GM06990 (cell line): ENCODE measurements around the gene TMEM255B.
"Not testable (repeated sequence)": the region's sequence is repeated elsewhere in the genome, so short reads cannot be mapped to it uniquely, and the experiment has no call there.

Experiments
- DNase-seq: peaks from one replicate; pipeline ENCODE4 v3.0.0-alpha.2; 2011; ENCODE audit not compliant: insufficient read length; ENCODE audit errors: extremely low read depth
- H3K27me3 ChIP-seq: replicated peaks from 2 replicates; pipeline ENCODE4 v1.6.0; 2011; ENCODE audit warnings: low read length; ENCODE audit not compliant: control insufficient read depth, insufficient read depth
- H3K36me3 ChIP-seq: 2 replicates; pipeline ENCODE4 v1.5.1; 2011; ENCODE audit warnings: low read length; ENCODE audit not compliant: control insufficient read depth, insufficient read depth
- H3K4me3 ChIP-seq: replicated peaks from 2 replicates; pipeline ENCODE4 v1.5.1; 2011; ENCODE audit warnings: low read depth, mild to moderate bottlenecking, control low read depth, low read length
- TF ChIP-seq, protein P1 (sequence below): IDR thresholded peaks from 2 replicates; pipeline ENCODE4 v1.5.1; 2011; ENCODE audit warnings: low read length, control low read depth, mild to moderate bottlenecking, inconsistent platforms; ENCODE audit not compliant: insufficient read depth, poor library complexity, severe bottlenecking

Gene TMEM255B

DNA sequence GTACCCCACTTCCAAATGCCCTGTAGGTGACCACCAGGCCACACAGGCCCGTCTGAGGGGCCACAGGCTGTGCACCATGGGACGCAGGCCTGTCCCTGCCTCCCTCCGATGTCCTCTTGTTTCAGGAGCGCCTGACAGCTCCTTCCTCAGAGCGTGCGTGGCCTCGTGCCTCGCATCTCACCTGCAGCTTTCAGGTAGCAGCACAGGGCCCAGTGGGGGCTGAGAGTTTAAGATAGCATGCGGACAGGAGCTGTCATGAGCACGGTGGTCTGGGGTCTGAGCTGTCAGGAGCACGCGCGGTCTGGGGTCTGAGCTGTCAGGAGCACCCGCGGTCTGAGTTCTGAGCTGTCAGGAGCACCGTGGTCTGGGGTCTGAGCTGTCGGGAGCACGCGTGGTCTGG, 64.7 kb downstream of the TMEM255B start:
- Histone ChIP-seq H3K4me3 (no peak overlapping the region), H3K27me3 (no peaks in the 10 kb centered on the region), H3K36me3 (no peaks in the 10 kb centered on the region; the same call in 1 of the 2 replicates)
- TF ChIP-seq, protein P1, sequence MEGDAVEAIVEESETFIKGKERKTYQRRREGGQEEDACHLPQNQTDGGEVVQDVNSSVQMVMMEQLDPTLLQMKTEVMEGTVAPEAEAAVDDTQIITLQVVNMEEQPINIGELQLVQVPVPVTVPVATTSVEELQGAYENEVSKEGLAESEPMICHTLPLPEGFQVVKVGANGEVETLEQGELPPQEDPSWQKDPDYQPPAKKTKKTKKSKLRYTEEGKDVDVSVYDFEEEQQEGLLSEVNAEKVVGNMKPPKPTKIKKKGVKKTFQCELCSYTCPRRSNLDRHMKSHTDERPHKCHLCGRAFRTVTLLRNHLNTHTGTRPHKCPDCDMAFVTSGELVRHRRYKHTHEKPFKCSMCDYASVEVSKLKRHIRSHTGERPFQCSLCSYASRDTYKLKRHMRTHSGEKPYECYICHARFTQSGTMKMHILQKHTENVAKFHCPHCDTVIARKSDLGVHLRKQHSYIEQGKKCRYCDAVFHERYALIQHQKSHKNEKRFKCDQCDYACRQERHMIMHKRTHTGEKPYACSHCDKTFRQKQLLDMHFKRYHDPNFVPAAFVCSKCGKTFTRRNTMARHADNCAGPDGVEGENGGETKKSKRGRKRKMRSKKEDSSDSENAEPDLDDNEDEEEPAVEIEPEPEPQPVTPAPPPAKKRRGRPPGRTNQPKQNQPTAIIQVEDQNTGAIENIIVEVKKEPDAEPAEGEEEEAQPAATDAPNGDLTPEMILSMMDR = no peak
- no peak for DNase-seq

DNA sequence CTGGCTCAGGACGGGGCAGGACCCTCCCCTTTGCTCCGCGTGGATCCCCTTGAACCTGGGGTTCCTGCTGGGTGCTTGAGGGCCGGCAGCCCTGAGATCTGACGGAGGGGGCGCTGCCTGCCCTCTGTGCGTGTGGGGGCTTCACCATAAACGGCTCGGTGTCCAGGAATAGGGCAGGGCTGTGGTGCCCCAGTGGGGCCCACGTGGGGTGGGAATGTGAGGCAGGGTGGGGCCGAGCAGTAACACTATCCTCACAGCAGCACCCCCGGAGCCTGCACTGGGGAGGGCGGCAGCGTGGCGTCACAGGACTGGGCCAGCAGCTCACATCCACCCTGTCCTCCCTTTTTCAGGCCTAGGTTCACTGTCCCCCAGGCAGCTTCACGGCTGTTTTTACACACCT, 66.8 kb downstream of the TMEM255B start:
- Histone ChIP-seq H3K4me3 (no peak overlapping the region), H3K27me3 (no peaks in the 10 kb centered on the region), H3K36me3 (no peaks in the 10 kb centered on the region; the same call in 1 of the 2 replicates)
- TF ChIP-seq, protein P1 = no peak
- DNase-seq = no peak

DNA sequence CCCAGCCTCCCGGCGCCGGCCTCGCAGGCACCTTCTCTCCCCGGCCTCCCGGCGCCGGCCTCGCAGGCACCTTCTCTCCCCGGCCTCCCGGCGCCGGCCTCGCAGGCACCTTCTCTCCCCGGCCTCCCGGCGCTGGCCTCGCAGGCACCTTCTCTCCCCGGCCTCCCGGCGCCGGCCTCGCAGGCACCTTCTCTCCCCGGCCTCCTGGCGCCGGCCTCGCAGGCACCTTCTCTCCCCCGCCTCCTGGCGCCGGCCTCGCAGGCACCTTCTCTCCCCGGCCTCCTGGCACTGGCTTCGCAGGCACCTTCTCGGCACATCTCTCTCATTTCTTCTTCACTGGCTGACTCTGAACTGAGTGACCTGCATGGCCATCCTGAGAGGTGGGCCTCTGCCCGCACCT, 67.4 kb downstream of the TMEM255B start:
- H3K4me3 ChIP-seq, H3K27me3 ChIP-seq, H3K36me3 ChIP-seq, DNase-seq: not testable (repeated sequence)

DNA sequence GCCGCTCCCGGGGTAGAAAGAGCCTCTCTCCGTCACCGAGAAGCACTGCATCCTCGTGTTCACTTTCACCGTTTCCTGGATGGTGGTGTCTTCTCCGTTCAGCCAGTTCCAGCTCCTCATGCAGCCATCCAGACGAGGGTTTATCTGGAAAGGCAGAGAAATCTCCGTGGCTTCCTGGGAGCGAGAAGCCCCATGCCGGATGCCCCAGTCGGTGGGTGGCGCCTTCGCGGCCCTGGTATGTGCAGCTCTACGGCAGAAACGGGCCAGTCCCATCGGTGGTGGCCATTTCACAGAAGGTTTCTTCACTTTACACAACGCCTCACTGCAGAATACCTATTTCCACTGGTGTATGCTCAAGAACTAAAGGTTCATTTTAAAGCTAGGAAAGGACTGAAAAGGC, 68.0 kb downstream of the TMEM255B start:
- H3K36me3 ChIP-seq = no peaks in the 10 kb centered on the region; the same call in 1 of the 2 replicates

DNA sequence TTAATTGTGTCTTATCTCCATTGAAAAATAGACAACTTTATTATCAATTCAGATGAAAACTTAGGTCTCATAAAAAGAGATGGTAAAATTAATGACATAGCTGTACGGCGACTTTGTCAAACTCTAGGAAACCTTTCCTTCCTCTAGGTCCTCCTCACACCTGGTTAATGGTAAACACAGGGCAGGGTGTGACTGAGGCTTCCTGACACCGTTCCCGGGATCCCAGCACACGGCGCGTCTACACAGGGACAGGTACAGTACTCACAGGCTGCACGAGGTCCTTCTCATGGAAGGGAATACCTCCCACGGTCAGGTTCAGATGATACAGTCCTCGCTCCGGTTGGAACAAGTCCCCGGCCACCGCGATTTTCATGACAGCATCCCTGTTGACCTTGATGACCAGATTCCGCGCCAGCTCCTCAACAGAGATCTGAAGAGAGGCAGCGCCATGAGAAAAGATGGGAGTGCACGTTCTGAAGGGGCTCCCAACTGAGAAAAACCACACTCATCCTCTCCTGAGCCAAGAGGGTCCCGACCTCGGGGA, 69.3 kb downstream of the TMEM255B start:
- TF ChIP-seq, protein P1 = no peak

More for the DNA sequence above, 68.0 kb downstream of the TMEM255B start:
- DNase-seq = no peak
- H3K27me3 ChIP-seq = no peaks in the 10 kb centered on the region
- TF ChIP-seq, protein P1 = no peak
- no peak overlapping the region for H3K4me3 ChIP-seq

DNA sequence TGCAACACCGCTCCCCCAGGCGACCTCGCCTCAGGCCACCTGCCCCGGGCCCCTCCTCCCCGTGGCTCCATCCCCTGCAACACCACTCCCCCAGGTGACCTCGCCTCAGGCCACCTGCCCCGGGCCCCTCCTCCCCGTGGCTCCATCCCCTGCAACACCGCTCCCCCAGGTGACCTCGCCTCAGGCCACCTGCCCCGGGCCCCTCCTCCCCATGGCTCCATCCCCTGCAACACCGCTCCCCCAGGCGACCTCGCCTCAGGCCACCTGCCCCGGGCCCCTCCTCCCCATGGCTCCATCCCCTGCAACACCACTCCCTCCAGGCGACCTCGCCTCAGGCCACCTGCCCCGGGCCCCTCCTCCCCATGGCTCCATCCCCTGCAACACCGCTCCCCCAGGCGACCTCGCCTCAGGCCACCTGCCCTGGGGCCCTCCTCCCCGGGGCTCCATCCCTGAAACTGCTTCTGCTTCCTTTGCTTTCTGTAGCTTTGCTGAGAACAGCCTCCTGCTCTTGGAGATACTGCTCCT, 71.5 kb downstream of the TMEM255B start:
- H3K4me3 ChIP-seq, DNase-seq, H3K27me3 ChIP-seq, H3K36me3 ChIP-seq: not testable (repeated sequence)

More for the DNA sequence above, 69.3 kb downstream of the TMEM255B start:
- Histone ChIP-seq H3K4me3 (no peak overlapping the region), H3K27me3 (no peaks in the 10 kb centered on the region), H3K36me3 (no peaks in the 10 kb centered on the region)
- no peak for DNase-seq

DNA sequence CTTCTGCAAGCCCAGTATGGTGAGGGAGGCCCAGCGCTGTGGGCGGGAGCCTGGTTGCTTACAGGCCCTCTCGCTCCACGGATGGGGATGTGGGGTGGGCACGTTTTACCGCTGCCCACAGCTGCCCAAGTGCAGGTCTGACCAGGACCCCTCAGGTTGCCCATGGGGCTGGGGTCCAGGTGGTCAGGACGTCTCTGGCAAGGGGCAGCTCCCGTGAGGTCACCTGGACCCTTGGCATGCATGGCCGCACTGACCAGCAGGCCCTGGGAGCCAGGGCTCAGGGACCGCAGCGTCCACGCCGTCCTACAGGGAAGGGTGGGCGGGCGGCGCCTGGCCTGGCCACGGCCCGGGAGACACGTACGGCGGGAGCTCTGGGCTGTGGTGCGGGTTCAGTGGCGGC, 72.0 kb downstream of the TMEM255B start:
- TF ChIP-seq, protein P1 = no peak
- H3K27me3 ChIP-seq = no peaks in the 10 kb centered on the region
- H3K4me3 ChIP-seq = no peak overlapping the region
- H3K36me3 ChIP-seq = no peaks in the 10 kb centered on the region
- DNase-seq = no peak
